ENCODE measurements around the gene DLG5.

Gene DLG5

DNA sequence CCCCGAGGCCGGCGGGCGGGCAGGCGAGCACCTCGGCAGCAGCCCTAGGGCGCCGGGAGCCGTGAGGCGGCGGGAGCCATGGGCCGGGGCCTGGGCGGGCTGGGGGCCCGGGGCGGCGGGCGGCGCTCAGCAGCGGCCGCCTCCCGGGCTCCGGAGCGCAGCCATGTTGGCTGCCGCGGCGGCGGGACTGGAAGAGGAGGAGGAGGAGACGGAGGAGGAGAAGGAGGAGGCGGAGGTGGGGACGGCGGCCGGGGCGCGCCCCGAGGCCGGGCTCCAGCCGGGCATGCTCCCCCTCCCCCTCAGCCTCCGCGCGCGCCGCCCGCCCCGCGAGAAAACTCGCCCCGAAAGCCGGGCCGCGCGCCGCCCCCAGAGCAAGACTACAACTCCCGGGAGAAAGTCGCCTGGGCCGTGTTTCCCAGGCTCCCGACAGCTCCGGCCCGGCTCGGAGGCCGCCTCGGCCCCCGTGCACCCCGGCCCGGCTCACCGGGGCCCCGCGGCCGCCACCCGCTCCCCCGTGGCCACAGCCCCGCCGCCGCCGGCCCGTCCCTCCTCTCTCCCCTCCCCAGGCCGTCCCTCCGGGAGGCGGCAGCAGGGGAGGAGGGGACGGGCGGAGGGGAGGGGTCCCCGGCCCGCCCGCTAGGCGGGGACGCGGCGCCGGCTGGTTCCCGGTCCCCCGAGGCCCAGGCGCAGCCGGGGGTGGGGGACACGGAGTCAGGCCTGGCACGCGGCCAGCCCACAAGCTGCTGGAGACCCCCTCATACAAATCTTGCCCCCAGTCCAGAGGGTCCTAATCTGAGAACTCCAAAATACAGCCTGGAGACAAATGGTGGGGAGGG, at the start of gene DLG5:
DLG5 (minus strand) TSS at position 190 of the 836 bp plus-strand sequence. CDS start 235 bp downstream, outside the sequence.
- peak; percentile 83 for DNase-seq (ENCODE audit: low spot score)

GRCh38 chr10:77975086-77975666, 48.6 kb upstream of the DLG5 start:
- no peak for DNase-seq (ENCODE audit: low spot score)

DNA sequence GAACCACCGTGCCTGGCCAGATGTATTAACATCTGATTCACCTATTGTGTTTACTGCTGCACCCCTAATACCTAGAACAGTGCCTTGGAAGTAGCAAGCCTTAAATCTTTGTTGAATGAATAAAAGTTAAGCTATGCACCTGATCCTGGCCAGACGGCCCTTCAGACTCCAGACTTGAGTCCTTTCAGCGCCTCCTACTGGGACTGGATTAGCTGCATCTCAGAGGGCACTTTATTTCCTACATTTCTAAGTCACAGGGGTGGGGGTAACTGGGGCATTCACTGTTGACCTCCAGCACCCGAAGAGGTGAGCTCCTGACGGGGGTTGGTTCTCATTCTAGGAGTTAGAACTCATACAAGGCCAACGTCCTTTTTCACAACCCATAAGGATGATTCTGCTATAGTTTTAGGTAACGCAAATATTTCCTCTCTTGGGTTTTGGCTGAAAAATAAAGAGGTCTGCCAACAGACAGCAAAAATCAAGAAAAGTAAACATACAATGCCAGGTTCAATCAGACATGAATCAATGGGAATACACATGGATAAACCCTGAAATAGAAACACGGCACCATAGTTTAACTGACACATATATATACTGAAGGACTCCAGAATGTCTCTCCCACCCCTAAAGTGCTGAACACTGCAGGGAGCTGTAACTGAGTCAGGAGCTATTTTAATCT, 48.0 kb upstream of the DLG5 start:
- no peak for DNase-seq (ENCODE audit: low spot score)

GRCh38 chr10:77973276-77973675, 46.7 kb upstream of the DLG5 start:
- no peak for DNase-seq (ENCODE audit: low spot score)

- no peak for DNase-seq (ENCODE audit: low spot score)
Observed at GRCh38 chr10:77972148-77972547, 45.6 kb upstream of the DLG5 start.

DNA sequence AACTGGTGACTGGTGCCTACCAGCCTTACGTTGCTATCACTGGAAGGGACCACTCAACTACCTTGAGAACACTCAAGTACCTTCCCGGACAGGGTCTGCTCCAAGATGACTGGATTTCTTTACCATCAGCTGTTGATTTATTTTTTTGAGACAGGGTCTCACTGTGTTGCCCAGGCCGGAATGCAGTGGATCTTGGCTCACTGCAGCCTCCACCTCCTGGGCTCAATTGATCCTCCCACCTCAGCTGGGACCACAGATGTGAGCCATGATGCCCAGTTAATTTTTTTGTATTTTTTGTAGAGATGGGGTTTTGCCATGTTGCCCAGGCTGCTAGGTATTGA, 45.2 kb upstream of the DLG5 start:
- no peak for DNase-seq (ENCODE audit: low spot score)

DNA sequence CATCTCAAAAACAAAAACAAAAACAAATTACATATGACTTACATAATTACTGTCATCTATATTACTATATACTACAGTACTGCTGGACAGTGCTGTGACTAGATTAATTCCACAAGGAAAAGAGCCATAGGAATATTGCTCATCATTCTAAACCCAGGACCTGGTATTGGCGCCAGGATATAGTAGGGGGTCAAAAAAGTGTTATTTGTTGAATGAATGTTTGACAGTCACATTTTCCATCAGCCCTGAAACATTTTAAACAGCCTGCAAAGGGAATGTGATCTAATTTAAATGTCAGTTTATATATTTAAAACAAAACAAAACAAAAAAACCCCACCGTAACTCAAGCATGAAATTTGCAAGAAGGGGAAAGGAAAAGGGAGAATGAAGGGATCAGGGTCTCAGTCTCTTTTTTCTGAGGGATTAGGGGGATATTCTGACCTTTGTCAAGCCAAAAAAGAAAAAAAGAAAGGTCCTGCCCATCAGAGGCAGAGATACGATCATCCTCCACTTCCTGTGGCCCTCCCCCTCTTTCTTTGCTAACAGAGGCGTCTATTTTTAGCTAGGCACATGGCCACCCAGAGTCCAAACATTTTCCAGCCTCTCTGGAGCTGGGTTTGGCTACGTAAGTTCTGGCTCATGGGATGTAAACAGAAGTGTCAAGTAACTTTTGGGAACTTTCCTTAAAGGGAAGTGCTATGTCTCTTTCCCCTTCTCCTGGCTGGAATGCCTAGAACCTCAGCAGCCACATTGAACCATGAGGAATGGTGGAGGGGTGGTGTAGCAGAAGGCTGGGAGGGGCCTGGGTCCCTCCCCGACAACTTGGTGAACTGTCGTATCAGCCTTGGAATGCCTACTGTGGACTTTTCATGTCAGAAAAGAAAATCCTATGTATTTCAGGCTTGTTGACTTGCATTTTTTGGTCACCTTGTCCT, 44.6 kb upstream of the DLG5 start:
- DNase-seq (ENCODE audit: low spot score): peak; percentile 70

DNA sequence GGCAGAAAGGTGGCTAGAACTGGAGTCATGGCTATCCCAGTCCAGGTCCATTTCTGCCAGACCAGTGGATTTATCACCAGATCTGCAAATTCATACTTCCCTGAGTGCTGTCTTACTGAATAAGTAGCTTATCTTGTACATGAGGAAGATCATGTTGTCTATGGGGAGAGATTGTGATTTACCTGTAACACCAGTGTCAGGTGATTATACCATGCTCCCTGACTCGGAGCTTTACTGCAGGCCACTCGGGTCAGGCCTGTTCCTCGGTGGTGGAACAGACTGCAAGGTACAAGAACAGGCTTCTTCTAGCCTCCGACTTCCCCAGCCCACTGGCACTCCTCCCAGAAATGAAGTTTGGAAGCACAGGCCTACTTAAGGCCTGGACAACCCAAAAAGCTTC, 42.6 kb upstream of the DLG5 start:
- no peak for DNase-seq (ENCODE audit: low spot score)

GRCh38 chr10:77967611-77968022, 41.1 kb upstream of the DLG5 start:
- DNase-seq (ENCODE audit: low spot score): no peak

DNA sequence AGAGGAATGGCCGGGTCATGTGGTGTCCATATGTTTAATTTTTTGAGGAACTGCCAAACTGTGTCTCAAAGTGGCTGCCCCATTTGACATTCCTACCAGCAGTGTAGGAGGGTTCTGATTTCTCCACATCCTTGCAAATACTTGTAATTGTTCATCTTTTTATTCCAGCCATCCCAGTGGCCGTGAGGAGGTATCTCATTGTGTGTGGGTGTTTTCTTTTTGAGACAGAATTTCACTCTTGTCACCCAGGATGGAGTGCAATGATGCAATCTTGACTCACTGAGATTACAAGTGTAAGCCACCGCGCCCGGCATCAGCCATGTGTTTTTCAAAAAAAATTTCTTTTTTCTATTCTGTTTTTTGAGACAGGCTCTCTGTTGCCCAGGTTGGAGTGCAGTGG, 38.7 kb upstream of the DLG5 start:
- DNase-seq (ENCODE audit: low spot score): no peak

GRCh38 chr10:77964811-77965210, 38.3 kb upstream of the DLG5 start:
- no peak for DNase-seq (ENCODE audit: low spot score)

DNA sequence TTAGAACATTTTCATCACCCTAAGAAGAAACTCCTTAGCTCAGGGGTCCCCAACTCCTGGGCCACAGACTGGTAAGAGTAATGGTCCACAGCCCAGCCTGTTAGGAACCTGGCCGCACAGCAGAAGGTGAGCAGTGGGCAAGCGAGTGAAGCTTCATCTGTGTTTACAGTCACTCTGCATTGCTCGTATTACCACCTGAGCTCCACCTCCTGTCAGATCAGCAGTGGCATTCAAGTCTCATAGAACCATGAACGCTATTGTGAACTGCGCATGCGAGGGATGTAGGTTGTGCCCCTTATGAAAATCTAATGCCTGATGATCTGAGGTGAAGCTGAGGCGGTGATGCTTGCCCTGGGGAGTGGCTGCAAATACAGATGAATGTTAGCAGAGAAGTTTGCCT, 37.3 kb upstream of the DLG5 start:
- no peak for DNase-seq (ENCODE audit: low spot score)

DNA sequence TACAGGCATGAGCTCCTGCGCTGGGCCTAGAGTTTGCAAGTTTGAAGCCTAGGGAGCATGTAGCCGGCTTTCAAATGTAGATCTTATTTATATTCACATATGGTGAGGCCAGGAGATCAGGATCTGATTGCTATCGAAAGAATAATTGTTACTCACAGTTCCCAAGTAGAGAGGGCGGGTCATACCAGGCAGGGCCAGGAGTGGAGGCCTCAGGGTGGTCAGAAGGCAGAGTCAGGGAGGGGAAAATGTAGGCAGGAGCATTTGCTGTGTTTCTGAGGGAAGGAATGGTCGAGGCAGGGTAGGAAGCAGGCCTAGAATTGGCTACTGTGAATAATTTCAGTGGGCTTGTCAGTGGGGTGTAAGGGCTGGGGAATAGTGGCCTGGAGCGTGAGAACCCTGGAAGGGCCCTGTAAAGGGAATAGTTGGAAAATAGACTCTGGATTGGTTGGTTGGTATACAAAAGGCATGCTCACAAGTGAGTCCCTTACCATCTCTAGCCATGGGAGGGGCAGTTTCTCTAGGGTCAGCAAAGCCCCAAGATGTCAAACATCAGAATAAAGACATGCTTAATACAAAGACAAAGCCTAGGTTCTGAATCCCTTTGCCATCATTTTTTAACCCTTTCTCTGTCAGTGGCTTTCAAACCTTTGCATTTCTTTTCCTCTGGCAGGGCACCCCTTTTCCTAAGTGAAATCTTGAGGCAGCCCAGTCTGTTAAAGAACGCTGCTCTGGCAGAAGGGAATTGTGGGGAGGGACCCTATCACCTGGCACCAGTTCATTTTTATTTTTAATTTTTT, 36.0 kb upstream of the DLG5 start:
- DNase-seq (ENCODE audit: low spot score): no peak

- no peak for DNase-seq (ENCODE audit: low spot score)
Observed at GRCh38 chr10:77961668-77962067, 35.1 kb upstream of the DLG5 start.

- no peak for DNase-seq (ENCODE audit: low spot score)
Observed at GRCh38 chr10:77960829-77961329, 34.3 kb upstream of the DLG5 start.

DNA sequence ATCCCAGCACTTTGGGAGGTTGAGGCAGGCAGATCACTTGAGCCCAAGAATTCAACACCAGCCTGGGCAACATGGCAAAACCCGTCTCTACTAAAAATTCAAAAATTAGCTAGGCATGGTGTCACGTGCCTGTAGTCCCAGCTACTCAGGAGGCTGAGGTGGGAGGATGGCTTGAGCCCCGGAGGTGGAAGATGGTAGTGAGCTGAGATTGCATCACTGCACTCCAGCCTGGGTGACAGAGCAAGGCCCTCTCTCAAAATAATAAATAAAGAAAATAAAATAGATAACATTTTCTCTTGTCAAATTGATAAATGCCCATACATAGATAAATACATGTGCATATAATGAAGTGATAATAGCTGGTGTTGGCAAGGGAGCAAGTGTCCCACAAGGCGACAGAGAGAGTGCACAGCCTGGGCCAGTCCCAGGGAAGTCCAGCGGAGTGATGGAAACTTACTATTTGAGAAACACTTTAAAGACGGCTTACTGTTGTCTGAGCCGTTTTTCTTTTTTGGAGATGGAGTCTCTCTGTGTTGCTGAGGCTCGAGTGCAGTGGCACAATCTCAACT, 33.4 kb upstream of the DLG5 start:
- DNase-seq (ENCODE audit: low spot score): no peak

DNA sequence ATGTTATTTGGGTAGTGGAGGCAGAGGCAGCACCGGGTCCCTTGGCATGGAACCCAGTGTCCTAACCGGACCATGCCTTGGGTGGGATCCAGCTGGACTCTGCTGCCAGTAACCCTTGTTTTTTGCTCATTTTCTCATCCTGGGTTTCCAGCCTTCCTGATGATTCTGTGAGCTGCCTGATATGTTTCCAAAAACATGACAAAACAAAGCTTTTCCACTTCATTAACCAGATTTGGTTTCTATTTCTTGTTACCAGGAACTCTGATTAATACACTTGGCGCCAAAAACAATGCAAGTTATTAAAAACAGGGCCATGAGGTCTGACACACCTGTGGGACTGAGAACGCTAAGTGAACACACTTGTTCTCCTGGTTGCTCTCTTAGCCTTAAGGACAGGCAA, 32.8 kb upstream of the DLG5 start:
- DNase-seq (ENCODE audit: low spot score): no peak

GRCh38 chr10:77955136-77955535, 28.6 kb upstream of the DLG5 start:
- DNase-seq (ENCODE audit: low spot score): no peak

DNA sequence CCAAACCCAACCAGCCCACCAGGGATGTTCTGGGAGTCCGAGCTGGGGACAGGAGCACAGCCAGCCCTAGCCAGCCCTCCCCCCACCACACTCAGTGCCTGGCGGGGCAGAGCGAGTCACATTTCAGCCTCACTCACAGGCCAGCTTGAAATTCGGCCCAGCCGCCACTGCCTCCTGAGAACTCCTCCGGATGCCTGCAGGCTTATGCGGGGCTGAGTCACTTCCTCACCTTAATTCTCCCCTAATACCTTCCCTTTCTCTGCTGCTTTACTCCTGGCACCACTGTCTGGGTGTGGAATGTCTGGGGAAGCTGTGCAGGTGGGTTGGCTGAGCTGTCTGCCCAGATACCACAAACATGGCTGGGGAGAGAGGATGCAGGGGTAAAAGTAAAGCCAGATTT, 22.6 kb upstream of the DLG5 start:
- DNase-seq (ENCODE audit: low spot score): no peak

GRCh38 chr10:77946084-77946483, 19.5 kb upstream of the DLG5 start:
- DNase-seq (ENCODE audit: low spot score): no peak

DNA sequence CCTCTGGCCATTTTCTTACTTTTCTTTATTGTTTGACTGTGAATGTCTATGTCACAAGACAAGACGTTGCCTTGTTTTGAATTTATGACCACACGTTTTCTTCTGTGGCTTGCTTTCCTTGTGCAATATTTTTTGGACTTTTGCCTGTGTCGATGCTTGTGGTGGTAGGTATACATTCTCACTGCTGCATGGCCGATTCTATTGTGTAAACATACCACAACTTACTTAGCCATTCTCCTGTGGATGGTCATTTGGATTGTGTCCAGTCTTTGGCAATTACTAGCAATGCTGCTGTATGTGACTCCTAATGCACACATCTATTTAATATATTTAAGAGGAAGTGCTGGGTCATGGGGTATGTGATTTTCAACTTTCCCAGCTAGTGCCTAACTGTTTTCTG, 18.0 kb upstream of the DLG5 start:
- DNase-seq (ENCODE audit: low spot score): no peak
